ENCODE measurements around the gene ENTPD2.

The ENTPD2 gene

DNA sequence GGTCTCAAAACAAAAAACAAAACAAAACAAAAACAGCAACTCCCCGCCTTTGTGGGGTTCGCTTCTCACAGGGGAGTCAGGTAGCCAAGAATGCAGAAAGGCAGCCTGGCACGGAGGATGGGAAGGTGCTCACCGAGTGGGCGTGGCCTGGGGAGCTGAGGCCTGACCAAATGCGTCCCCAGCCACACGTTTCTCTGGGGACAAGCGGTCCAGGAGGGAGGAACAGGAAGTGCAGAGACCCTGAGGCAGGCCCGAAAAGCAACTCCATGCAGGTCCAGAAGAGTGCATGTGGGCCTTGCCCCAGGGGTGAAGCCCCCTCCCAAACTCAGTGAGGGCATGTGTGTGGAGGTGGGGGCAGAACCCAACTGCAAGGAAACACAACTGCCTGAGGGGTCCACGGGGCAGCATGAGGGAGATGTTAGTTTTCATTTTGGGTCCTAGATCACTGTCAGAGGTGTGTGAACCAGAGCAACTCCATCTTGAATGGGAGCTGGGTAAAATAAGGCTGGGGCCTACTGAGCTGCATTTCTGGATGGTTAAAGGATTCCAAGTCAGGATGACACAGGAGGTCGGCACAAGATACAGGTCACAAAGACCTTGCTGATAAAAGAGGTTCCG is 20.9 kb upstream of the ENTPD2 start:
- DNase-seq (ENCODE audit: low read depth, low spot score) = no peak
- no peak overlapping the region for H3K4me3 ChIP-seq (ENCODE audit: low read depth, low read length)
- in situ Hi-C loops (cut with HindIII; ENCODE audit: low sequenced_read_pairs) = no loop called here
- TF ChIP-seq CTCF (IDR thresholded peaks at IDR 0.05; ENCODE audit: low read depth, low read length) = no peak

DNA sequence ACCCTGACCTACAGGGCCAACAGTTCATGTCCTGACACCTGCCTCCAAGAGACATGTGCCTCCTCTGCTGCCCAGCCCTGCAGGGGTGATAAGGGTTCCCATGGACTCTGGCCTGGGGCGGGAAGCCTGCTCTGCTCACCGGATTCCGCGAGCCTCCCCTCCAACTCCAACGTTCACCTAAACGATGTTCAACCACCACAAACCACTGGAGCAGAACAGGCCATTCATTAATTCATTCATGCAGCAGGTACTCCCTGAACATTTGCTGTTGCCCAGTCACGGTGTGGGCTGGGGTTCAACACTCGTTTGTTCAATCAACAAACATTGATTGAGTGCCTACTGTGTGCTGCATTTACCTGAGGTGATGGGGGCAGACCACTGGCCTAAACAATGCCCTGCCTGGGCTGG is 20.1 kb upstream of the ENTPD2 start:
- in situ Hi-C loops (cut with HindIII; ENCODE audit: low sequenced_read_pairs) = no loop called here
- TF ChIP-seq CTCF (IDR thresholded peaks at IDR 0.05; ENCODE audit: low read depth, low read length) = no peak
- no peak overlapping the region for H3K4me3 ChIP-seq (ENCODE audit: low read depth, low read length)
- no peak for DNase-seq (ENCODE audit: low read depth, low spot score)

GRCh38 chr9:137071282-137071681 is 17.4 kb upstream of the ENTPD2 start:
- in situ Hi-C loops (cut with HindIII; ENCODE audit: low sequenced_read_pairs) = no loop called here
- no peak for TF ChIP-seq CTCF (IDR thresholded peaks at IDR 0.05; ENCODE audit: low read depth, low read length)
- DNase-seq (ENCODE audit: low read depth, low spot score) = no peak
- no peak overlapping the region for H3K4me3 ChIP-seq (ENCODE audit: low read depth, low read length)

DNA sequence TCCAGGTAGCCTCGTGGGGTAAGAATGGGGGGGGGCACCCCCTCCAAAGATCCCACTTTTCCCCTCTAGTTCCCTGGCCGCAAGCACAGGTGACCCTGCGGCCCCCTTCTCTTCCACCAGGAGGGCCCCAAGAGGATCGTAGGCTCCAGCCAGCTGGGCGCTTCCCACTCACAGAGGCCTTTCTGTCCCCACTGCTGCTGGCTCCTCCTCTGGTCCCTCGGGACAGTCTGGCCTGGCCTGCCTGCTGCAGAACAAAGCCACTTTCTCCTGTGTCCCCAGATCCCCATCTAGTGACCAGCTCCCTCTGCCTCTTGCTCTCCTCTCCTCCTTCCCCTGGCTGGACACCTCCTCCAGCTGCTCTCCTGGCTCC is 17.0 kb upstream of the ENTPD2 start:
- peak overlapping the region; percentile 40 for H3K4me3 ChIP-seq (ENCODE audit: low read depth, low read length)
- no peak for DNase-seq (ENCODE audit: low read depth, low spot score)
- in situ Hi-C loops (cut with HindIII; ENCODE audit: low sequenced_read_pairs) = no loop called here
- TF ChIP-seq CTCF (IDR thresholded peaks at IDR 0.05; ENCODE audit: low read depth, low read length) = peak; percentile 10

DNA sequence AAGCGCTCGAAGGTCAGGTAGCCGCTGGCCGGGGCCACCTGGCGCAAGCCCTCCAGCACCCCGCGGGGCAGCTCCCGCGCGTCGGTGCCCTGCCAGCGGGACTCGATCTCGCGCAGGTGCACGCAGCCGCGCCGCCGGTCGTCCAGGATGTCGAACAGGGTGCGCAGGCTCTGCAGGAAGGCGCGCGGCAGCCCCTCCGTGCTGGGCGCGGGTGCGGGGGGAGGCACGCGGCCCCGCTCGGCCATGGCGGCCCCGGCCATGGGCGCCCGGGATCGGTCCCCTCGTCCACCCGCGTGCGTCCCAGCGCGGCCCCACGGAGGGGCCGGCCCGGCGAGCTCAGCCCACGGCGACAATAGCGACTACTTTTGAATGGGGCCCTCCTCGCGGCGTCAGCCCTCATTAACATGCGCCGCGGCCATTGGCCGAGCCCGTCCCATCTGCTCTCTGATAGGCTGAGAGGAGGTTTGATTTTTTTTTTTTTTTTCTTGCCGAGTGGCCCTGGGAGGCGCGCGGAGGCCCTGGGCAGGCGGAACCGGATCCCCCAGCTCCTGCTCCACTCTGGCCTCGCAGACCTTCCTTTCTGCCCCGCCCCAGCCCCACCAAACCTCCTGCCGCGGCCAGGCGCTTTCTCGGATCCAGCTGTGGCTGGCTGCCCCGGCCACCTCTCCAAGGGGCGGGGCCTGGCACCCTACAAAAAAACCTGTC is 16.5 kb upstream of the ENTPD2 start, which contains the start of gene SAPCD2:
SAPCD2 (minus strand) TSS at position 357 of the 705 bp plus-strand sequence; CDS start at position 260, 97 bp downstream.
- peak within 1 kb of the TSS; percentile 43 for H3K4me3 ChIP-seq (ENCODE audit: low read depth, low read length)
- in situ Hi-C loops (cut with HindIII; ENCODE audit: low sequenced_read_pairs) = no loop called here
- peak; percentile 80 for DNase-seq (ENCODE audit: low read depth, low spot score)
- no peak for TF ChIP-seq CTCF (IDR thresholded peaks at IDR 0.05; ENCODE audit: low read depth, low read length)

DNA sequence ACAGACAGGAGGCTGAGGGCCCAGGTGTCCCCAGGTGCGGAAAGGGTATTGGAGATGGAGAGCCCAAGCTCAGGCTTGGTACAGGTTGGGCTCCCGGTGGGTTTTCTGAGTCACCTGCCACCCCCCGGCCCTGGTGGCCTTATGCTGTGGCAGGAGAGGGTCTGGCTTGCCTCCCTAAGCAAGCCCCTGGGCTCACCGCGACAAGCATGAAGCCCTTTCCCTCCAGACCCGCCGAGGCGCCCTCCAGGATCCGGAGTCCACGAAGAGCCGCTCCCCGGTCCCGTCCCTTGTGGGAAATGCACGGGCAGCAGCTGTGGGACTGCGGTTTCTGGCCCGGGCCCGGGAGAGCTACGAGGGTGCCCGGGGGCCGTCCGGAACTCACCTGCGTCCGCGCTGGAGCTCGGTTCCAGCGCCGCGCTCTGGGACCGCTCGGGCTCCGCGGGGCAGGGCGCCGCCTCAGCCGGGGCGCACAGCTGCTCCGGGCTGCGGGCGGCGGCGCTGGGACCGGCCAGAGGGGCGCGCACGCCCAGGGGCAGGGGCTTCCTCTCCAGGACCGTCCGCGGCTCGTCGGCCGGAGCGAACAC is 15.7 kb upstream of the ENTPD2 start:
- peak overlapping the region; percentile 43 for H3K4me3 ChIP-seq (ENCODE audit: low read depth, low read length)
- in situ Hi-C loops (cut with HindIII; ENCODE audit: low sequenced_read_pairs) = no loop called here
- DNase-seq (ENCODE audit: low read depth, low spot score) = no peak
- no peak for TF ChIP-seq CTCF (IDR thresholded peaks at IDR 0.05; ENCODE audit: low read depth, low read length)
